Hematopoietic multipotent progenitor cell treated with erythropoietin and hydrocortisone succinate and interleukin-3 and kit ligand, for 15 days (in vitro differentiated cells): ENCODE results near the gene ARID3C.
A peak's percentile ranks its signal among the peaks of the same experiment; 100 is the strongest.

Experiments used
- DNase-seq: peaks from one replicate; pipeline ENCODE4 v3.0.0-alpha.2; 2015; ENCODE audit warnings: low spot score

The ARID3C gene

GRCh38 chr9:34627716-34628655 is 880 bp downstream of the ARID3C start:
- DNase-seq: no peak

GRCh38 chr9:34625186-34625486 is 3.7 kb downstream of the ARID3C start:
- no peak for DNase-seq

GRCh38 chr9:34624475-34625185 is 4.2 kb downstream of the ARID3C start:
- DNase-seq: no peak

- no peak for DNase-seq
Observed at GRCh38 chr9:34623374-34624235, 5.3 kb downstream of the ARID3C start.

- DNase-seq: peak; percentile 98
Observed at GRCh38 chr9:34620061-34620994, 8.5 kb downstream of the ARID3C start, which contains the start of gene DCTN3. Gene DCTN3, minus strand, starts transcription at chr9:34620495. Its CDS starts 31 bp downstream, at chr9:34620464.

- no peak for DNase-seq
Observed at GRCh38 chr9:34615132-34615531, 13.7 kb downstream of the ARID3C start.

GRCh38 chr9:34612788-34613390 is 16.0 kb downstream of the ARID3C start:
- DNase-seq: peak; percentile 88

- peak; percentile 92 for DNase-seq
Observed at GRCh38 chr9:34611811-34612787, 16.8 kb downstream of the ARID3C start, which contains the start of gene RPP25L. Gene RPP25L, minus strand, starts transcription at chr9:34612097. Its CDS starts 801 bp downstream, at chr9:34611296.

GRCh38 chr9:34611251-34611810 is 17.5 kb downstream of the ARID3C start:
- DNase-seq: no peak

GRCh38 chr9:34610434-34611206 is 18.2 kb downstream of the ARID3C start:
- DNase-seq: no peak

GRCh38 chr9:34607331-34607730 is 21.5 kb downstream of the ARID3C start:
- no peak for DNase-seq

- DNase-seq: no peak
Observed at GRCh38 chr9:34606905-34607304, 22.0 kb downstream of the ARID3C start.

- no peak for DNase-seq
Observed at GRCh38 chr9:34606190-34606589, 22.7 kb downstream of the ARID3C start.

- DNase-seq: peak; percentile 78
Observed at GRCh38 chr9:34603610-34604231, 25.1 kb downstream of the ARID3C start.

- DNase-seq: no peak
Observed at GRCh38 chr9:34601937-34602573, 26.8 kb downstream of the ARID3C start.

GRCh38 chr9:34600908-34601307 is 28.0 kb downstream of the ARID3C start:
- DNase-seq: no peak

GRCh38 chr9:34599546-34599945 is 29.3 kb downstream of the ARID3C start:
- no peak for DNase-seq
